OCI-LY3 (cell line): Measurements from ENCODE around the gene KLK2.
A peak's percentile ranks its signal among the peaks of the same experiment; 100 is the strongest.

Experiments used
- H2AFZ ChIP-seq: fragments of 200-600, 300-600 bp; shearing (Covaris generic); 2 replicates; pipeline ENCODE4 v1.6.0; 2014; ENCODE audit warnings: antibody characterized with exemption, low read depth, low read length
- H3K27ac ChIP-seq: fragments of 200-600, 300-600 bp; sonication (generic); 2 replicates; pipeline ENCODE4 v1.5.1; 2014; ENCODE audit warnings: mild to moderate bottlenecking, low read length, moderate library complexity, mixed read lengths
- H3K27me3 ChIP-seq: fragments of 200-600, 300-600 bp; sonication (generic); 2 replicates; pipeline ENCODE4 v1.6.1; 2014; ENCODE audit warnings: low read depth, low read length, mixed read lengths
- H3K36me3 ChIP-seq: fragments of 200-600, 300-600 bp; sonication (generic); replicated peaks from 2 replicates; pipeline ENCODE3; 2014; ENCODE audit warnings: low read depth, low read length, mixed read lengths
- H3K4me1 ChIP-seq: fragments of 300-600, 200-600 bp; sonication (generic); 2 replicates; pipeline ENCODE4 v1.6.1; 2014; ENCODE audit warnings: low read length, mixed read lengths
- H3K4me2 ChIP-seq: fragments of 200-600, 300-600 bp; sonication (generic); 2 replicates; pipeline ENCODE4 v1.6.1; 2014; ENCODE audit warnings: low read length, mixed read lengths
- H3K4me3 ChIP-seq: fragments of 300-600, 200-600 bp; sonication (generic); 2 replicates; pipeline ENCODE4 v1.5.1; 2014; ENCODE audit warnings: antibody characterized with exemption, mild to moderate bottlenecking, low read length, moderate library complexity
- H3K79me2 ChIP-seq: fragments of 300-600, 200-600 bp; shearing (Covaris generic); 2 replicates; pipeline ENCODE4 v1.6.1; 2014; ENCODE audit warnings: mild to moderate bottlenecking, low read length, mixed read lengths
- H3K9ac ChIP-seq: fragments of 300-600, 200-600 bp; shearing (Covaris generic); 2 replicates; pipeline ENCODE4 v1.6.0; 2014; ENCODE audit warnings: mild to moderate bottlenecking, low read length, moderate library complexity
- H3K9me3 ChIP-seq: fragments of 200-600, 300-600 bp; shearing (Covaris generic); 2 replicates; pipeline ENCODE4 v1.6.1; 2014; ENCODE audit warnings: low read length, mixed read lengths; ENCODE audit not compliant: insufficient read depth
- H4K20me1 ChIP-seq: fragments of 200-600, 300-600 bp; sonication (generic); 2 replicates; pipeline ENCODE4 v1.6.1; 2016; ENCODE audit warnings: low read length, mixed read lengths; ENCODE audit not compliant: insufficient read depth
- EZH2phosphoT487 ChIP-seq: fragments of 200-600 bp; shearing (Covaris generic); IDR thresholded peaks from 2 replicates; pipeline ENCODE4 v1.6.1; 2018; ENCODE audit warnings: antibody characterized with exemption, mixed run types, low read depth
- TF ChIP-seq, protein P1 (sequence below): fragments of 200-600, 300-600 bp; sonication (generic); IDR thresholded peaks from 2 replicates; pipeline ENCODE4 v1.5.1; 2014; ENCODE audit warnings: antibody characterized with exemption, low read length, low read depth

KLK2 gene

GRCh38 chr19:50833802-50834167, 39.5 kb upstream of the KLK2 start:
- H3K4me3 ChIP-seq = no peak overlapping the region
- no peaks in the 10 kb centered on the region for H3K36me3 ChIP-seq
- no peak for TF ChIP-seq EZH2phosphoT487
- TF ChIP-seq, protein P1, sequence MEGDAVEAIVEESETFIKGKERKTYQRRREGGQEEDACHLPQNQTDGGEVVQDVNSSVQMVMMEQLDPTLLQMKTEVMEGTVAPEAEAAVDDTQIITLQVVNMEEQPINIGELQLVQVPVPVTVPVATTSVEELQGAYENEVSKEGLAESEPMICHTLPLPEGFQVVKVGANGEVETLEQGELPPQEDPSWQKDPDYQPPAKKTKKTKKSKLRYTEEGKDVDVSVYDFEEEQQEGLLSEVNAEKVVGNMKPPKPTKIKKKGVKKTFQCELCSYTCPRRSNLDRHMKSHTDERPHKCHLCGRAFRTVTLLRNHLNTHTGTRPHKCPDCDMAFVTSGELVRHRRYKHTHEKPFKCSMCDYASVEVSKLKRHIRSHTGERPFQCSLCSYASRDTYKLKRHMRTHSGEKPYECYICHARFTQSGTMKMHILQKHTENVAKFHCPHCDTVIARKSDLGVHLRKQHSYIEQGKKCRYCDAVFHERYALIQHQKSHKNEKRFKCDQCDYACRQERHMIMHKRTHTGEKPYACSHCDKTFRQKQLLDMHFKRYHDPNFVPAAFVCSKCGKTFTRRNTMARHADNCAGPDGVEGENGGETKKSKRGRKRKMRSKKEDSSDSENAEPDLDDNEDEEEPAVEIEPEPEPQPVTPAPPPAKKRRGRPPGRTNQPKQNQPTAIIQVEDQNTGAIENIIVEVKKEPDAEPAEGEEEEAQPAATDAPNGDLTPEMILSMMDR = no peak
- no peak overlapping the region for H3K27ac ChIP-seq
- no peak overlapping the region for H3K9ac ChIP-seq
- H3K4me2 ChIP-seq = no peak overlapping the region
- H3K79me2 ChIP-seq = no peaks in the 10 kb centered on the region
- H4K20me1 ChIP-seq = no peaks in the 10 kb centered on the region
- peaks cover 27% of the 10 kb centered on the region for H3K27me3 ChIP-seq
- no peaks in the 10 kb centered on the region for H3K9me3 ChIP-seq
- H2AFZ ChIP-seq = no peak overlapping the region
- peaks cover 6% of the 10 kb centered on the region for H3K4me1 ChIP-seq

- Histone ChIP-seq H3K27me3 (peaks cover 21% of the 10 kb centered on the region), H3K4me2 (peak overlapping the region; percentile 95), H3K79me2 (no peaks in the 10 kb centered on the region), H3K36me3 (no peaks in the 10 kb centered on the region), H3K9ac (peak overlapping the region; percentile 62), H2AFZ (peak overlapping the region; percentile 72), H3K4me1 (peaks cover 6% of the 10 kb centered on the region), H3K4me3 (peak overlapping the region; percentile 82), H4K20me1 (no peaks in the 10 kb centered on the region), H3K9me3 (no peaks in the 10 kb centered on the region), H3K27ac (no peak overlapping the region)
- TF ChIP-seq, protein P1 = no peak
- TF ChIP-seq EZH2phosphoT487 = no peak
Measured at GRCh38 chr19:50835103-50835784, 38.0 kb upstream of the KLK2 start.

DNA sequence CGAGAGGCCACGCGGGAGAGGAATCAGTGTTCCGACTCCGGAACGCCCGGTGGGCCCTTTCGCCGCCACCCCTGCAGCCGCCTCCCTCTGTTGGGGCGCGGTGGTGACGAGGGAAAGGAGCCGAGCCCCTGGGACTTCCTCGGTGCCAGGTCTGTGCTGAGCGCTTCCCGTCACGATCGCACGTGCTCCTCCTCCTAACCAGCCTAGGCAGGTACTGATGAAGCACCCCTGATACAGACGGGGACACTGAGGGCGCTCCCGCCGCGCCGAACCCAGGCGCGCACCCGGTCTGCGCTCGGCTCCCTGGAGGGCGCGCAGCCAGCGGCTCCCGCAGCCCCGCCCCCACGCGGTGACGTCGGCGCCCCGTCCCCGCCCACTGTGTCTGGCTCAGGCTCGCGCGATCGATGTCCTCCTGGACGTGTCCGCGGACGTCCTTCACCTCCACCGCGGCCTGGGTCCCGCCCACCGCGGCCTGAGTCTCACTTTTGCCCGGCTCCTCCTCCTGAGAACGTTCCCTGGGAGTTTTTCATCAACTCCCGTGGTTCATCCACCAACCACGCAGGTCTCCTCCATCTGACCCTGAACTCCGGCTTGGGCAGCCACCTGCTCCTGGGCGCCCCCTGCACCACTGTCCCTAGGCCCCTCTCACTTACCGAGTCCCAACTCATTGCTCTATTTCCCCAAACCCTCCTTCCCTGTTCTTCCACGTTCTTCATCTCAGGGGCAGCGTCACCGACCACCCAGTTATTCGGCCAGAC, 37.3 kb upstream of the KLK2 start:
- Histone ChIP-seq H3K9me3 (no peaks in the 10 kb centered on the region), H3K27me3 (peaks cover 21% of the 10 kb centered on the region), H3K36me3 (no peaks in the 10 kb centered on the region), H2AFZ (peak overlapping the region; percentile 76), H3K4me2 (peak overlapping the region; percentile 95), H3K4me3 (peak overlapping the region; percentile 82), H3K27ac (no peak overlapping the region), H3K4me1 (peaks cover 6% of the 10 kb centered on the region), H3K9ac (peak overlapping the region; percentile 62), H4K20me1 (no peaks in the 10 kb centered on the region), H3K79me2 (no peaks in the 10 kb centered on the region)
- no peak for TF ChIP-seq EZH2phosphoT487
- TF ChIP-seq, protein P1 = no peak

GRCh38 chr19:50836543-50837195, 36.6 kb upstream of the KLK2 start:
- TF ChIP-seq EZH2phosphoT487 = no peak
- TF ChIP-seq, protein P1 = no peak
- Histone ChIP-seq H3K4me2 (peak overlapping the region; percentile 95), H3K36me3 (no peaks in the 10 kb centered on the region), H3K27ac (no peak overlapping the region), H3K79me2 (no peaks in the 10 kb centered on the region), H4K20me1 (no peaks in the 10 kb centered on the region), H3K4me1 (peaks cover 6% of the 10 kb centered on the region), H3K4me3 (peak overlapping the region; percentile 82), H3K27me3 (peaks cover 19% of the 10 kb centered on the region), H3K9ac (no peak overlapping the region), H2AFZ (no peak overlapping the region), H3K9me3 (no peaks in the 10 kb centered on the region)
